A549 treated with GW870086 at 1 μM for 4 hours (cell line): ENCODE data around the gene SET. TPM values are rescaled to one million over a fixed set of nuclear protein-coding genes. Genes with fewer than 3 reads are reported as not detected.

ENCODE experiments used
- total RNA-seq: library from RNA; stranded (reverse); fragments of 200-300 nt; extraction: Qiagen RNA extraction; gene quantifications from 5 replicates; pipeline ENCODE4 v1.2.3, GENCODE V29; 2022; ENCODE audit warnings: low read depth

SET gene
- 403 to 440 TPM (median 413 TPM) in 5 replicates for total RNA-seq

GRCh38 chr9:128688501-128689292 lies at the start of gene SET:
Gene SET, plus strand, starts transcription at chr9:128689222. Its CDS starts 361 bp downstream, at chr9:128689583.

DNA sequence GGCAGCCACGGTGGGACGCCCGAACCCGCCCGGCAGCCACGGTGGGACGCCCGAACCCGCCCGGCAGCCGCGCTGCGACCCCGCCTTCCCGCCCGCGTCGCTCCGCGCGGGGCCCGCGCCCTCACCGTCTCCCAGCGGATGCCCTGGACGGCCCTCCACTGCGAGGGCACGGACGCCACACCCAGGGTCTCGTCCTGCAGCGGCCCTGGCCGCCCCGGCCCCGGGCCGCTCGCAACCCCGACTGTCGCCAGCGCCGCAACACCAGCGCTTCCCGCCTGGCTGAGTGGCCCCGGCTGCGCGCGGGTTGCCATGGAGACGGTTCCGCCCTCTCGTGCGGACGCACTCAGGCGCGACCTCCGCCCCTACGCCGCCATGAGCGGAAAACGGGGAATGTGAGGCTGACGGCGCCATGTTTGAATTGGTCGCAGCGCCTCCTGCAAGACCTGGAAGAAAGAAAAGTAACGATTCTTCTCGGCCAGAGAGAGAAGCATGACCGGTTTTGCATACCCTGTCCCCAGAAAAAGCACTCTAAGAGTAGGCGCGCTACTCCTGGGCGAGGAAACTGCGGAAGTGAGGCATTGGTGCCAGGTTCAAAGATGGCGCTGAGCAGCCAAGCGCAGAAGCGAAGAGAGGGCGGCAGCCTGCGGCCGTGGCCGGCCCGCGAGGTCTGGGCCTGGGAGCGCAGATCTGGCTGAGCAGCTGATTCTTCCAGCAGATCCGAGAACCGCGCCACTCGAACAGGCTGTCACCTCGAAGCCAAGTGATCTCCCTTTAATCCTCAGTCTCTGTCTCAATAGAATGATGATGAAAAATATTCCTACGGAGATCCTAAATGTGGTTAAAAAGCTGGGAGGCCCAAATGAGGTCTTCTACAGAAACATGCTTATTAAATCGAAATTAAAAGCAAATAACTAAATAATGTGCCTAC lies 32.3 kb upstream of the SET start, which contains the start of gene DYNC2I2:
TSS of gene DYNC2I2 (minus strand) at position 432 of the 928 bp plus-strand sequence. CDS start at position 311, 121 bp downstream.

GRCh38 chr9:128702445-128702948 lies 13.5 kb downstream of the SET start, which contains the start of gene PKN3:
Gene PKN3, plus strand, starts transcription at chr9:128702503. Its CDS starts 413 bp downstream, at chr9:128702916.

DNA sequence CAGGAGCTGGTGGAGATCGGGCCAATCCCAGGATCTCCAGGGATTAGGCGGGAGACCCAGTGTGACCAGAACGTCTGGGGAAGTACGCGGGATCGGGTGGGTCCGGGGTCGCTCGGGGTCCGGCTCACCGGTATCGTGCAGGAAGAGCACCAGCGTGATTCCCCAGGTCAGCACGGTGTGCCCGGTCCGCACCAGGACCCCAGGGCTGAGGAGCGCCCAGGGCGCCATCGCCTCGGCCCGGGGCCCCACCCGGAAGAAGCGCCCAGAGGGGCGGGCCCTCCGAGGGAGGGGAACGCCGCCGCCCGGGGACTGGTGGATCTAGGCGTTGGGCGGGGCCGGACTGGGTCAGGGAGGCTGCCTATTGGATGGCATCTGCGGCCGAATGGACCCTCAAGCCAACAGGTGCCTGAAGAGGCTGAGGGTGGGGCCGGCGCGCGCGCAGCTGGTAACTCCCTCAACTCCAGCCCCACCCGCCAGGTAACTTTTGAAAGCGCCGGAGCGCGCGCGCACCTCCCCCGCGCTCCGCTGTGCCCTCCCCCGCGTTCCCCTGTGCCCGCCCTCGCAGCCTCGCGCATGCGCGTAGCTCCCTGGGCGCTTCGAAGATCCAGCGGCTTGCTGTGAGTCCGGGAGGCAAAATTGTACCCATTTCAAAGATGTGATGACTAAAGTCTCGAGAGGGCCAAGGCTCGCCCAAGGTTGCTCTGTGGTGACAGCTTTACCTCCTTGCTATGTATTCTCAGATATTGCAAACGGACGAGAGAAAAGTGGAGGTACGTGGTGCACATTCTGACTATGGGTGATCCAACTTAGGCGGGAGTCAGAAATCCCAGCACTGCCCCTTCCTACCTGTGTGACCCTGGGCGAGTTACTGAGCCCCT lies 35.1 kb downstream of the SET start, which contains the start of gene ZDHHC12:
TSS of gene ZDHHC12 (minus strand) at position 262 of the 878 bp plus-strand sequence. CDS start at position 228, 34 bp downstream.

Other genes starting within 250 kb of the SET start
- gene ODF2, start 233.2 kb upstream of the SET start, total RNA-seq = 23.3 to 29.3 TPM (median 24.9 TPM) in 5 replicates
- 26.8 to 30.6 TPM (median 28.7 TPM) in 5 replicates for gene GLE1, start 184.5 kb upstream of the SET start, total RNA-seq
- 143 to 151 TPM (median 149 TPM) in 5 replicates for gene SPTAN1, start 136.6 kb upstream of the SET start, total RNA-seq
- gene DYNC2I2, start 32.4 kb upstream of the SET start, total RNA-seq = 98.2 to 144 TPM (median 134 TPM) in 5 replicates
- 13.4 to 17.1 TPM (median 14.7 TPM) in 5 replicates for gene PKN3, start 13.3 kb downstream of the SET start, total RNA-seq
- gene ZDHHC12, start 34.9 kb downstream of the SET start, total RNA-seq = 71.9 to 93.4 TPM (median 92.8 TPM) in 5 replicates
- gene ZER1, start 82.7 kb downstream of the SET start, total RNA-seq = 11.4 to 16.4 TPM (median 15.2 TPM) in 5 replicates
- 17.8 to 20.8 TPM (median 19.9 TPM) in 5 replicates for gene TBC1D13, start 98.0 kb downstream of the SET start, total RNA-seq
- gene ENDOG, start 129.3 kb downstream of the SET start, total RNA-seq = 18.0 to 35.4 TPM (median 30.6 TPM) in 5 replicates
- gene SPOUT1, start 140.6 kb downstream of the SET start, total RNA-seq = 18.2 to 48.5 TPM (median 40.7 TPM) in 5 replicates
- gene KYAT1, start 192.7 kb downstream of the SET start, total RNA-seq = 9.6 to 12.9 TPM (median 11.2 TPM) in 5 replicates
- gene LRRC8A, start 192.9 kb downstream of the SET start, total RNA-seq = 78.7 to 100 TPM (median 97.4 TPM) in 5 replicates
- gene PHYHD1, start 231.8 kb downstream of the SET start, total RNA-seq = 0.48 TPM in 1 of 5 replicates, not detected in the others